Fibroblast of lung (primary cell): ENCODE measurements around the gene TNFRSF1A. TPM values are rescaled to one million over a fixed set of nuclear protein-coding genes. Genes with fewer than 3 reads are reported as not detected.
A peak's percentile ranks its signal among the peaks of the same experiment; 100 is the strongest.

Experiments
- DNase-seq, 2 donors: peaks; one replicate each; pipeline versions ENCODE4 v3.0.0 to v3.0.0-alpha.2; 2010; ENCODE audit warnings: low read depth in 2 of 2
- H2AFZ ChIP-seq: 2 replicates; pipeline ENCODE4 v1.5.1; 2012; ENCODE audit warnings: low read length, control low read depth, inconsistent platforms
- H3K27ac ChIP-seq: 2 replicates; pipeline ENCODE4 v1.5.1; 2011; ENCODE audit warnings: low read length, control low read depth; ENCODE audit not compliant: insufficient read depth
- H3K27me3 ChIP-seq: 2 replicates; pipeline ENCODE4 v1.5.1; 2011; ENCODE audit warnings: mild to moderate bottlenecking, low read length; ENCODE audit not compliant: control insufficient read depth, insufficient read depth
- H3K36me3 ChIP-seq: 2 replicates; pipeline ENCODE4 v1.5.1; 2011; ENCODE audit warnings: low read length; ENCODE audit not compliant: control insufficient read depth, insufficient read depth
- H3K4me1 ChIP-seq: 2 replicates; pipeline ENCODE4 v1.5.1; 2011; ENCODE audit warnings: low read length; ENCODE audit not compliant: control insufficient read depth, insufficient read depth; ENCODE audit errors: extremely low read depth
- H3K4me2 ChIP-seq: 2 replicates; pipeline ENCODE4 v1.5.1; 2011; ENCODE audit warnings: low read length, control low read depth; ENCODE audit not compliant: insufficient read depth; ENCODE audit errors: extremely low read depth
- H3K4me3 ChIP-seq, 4 experiments: fragments of 200-600 bp in 1 of 4; sonication (generic) in 1 of 4; replicated peaks in 1 of 4; 2 replicates each; pipeline ENCODE4 v1.5.1; 2011 to 2016; ENCODE audit warnings: low read length in 4 of 4, low read depth in 3 of 4, mild to moderate bottlenecking in 3 of 4, control low read depth in 2 of 4, inconsistent platforms in 1 of 4, mixed read lengths in 1 of 4; ENCODE audit not compliant: insufficient read depth in 1 of 4; ENCODE audit errors: control extremely low read depth in 1 of 4
- H3K79me2 ChIP-seq: 2 replicates; pipeline ENCODE4 v1.5.1; 2012; ENCODE audit warnings: mild to moderate bottlenecking, low read length, inconsistent platforms; ENCODE audit not compliant: control insufficient read depth, insufficient read depth
- H3K9ac ChIP-seq: 2 replicates; pipeline ENCODE4 v1.5.1; 2011; ENCODE audit warnings: mild to moderate bottlenecking, low read length, control low read depth; ENCODE audit not compliant: insufficient read depth
- H3K9me3 ChIP-seq: 2 replicates; pipeline ENCODE4 v1.5.1; 2012; ENCODE audit warnings: low read depth, low read length; ENCODE audit not compliant: control insufficient read depth, insufficient read depth
- H4K20me1 ChIP-seq: 2 replicates; pipeline ENCODE4 v1.5.1; 2011; ENCODE audit warnings: low read length; ENCODE audit not compliant: control insufficient read depth, insufficient read depth; ENCODE audit errors: extremely low read depth
- EZH2 ChIP-seq: IDR thresholded peaks from 2 replicates; pipeline ENCODE4 v1.5.1; 2012; ENCODE audit warnings: low read length, control low read depth, mild to moderate bottlenecking; ENCODE audit errors: missing control alignments
- polyA plus RNA-seq, 2 donors: library from polyadenylated mRNA; depleted of rRNA in 1 of 2; stranded (reverse) in 1 of 2; unstranded in 1 of 2; fragments of >200 nt; gene quantifications; 2 replicates each; pipeline ENCODE4 v1.2.1, GENCODE V29; 2011 to 2012; ENCODE audit warnings: missing spikeins in 1 of 2
- total RNA-seq: library from RNA; depleted of rRNA; stranded (reverse); fragments of >200 nt; gene quantifications from 2 replicates; pipeline ENCODE4 v1.2.1, GENCODE V29; 2014
- TF ChIP-seq, protein P1 (sequence below), 2 donors: IDR thresholded peaks in 1 of 2; conservative IDR thresholded peaks in 1 of 2; 1 replicate in 1 of 2; 2 replicates in 1 of 2; pipeline ENCODE4 v1.5.1; 2011 to 2012; ENCODE audit warnings: low read length in 2 of 2, control low read depth in 1 of 2, inconsistent platforms in 1 of 2, low read depth in 1 of 2, mild to moderate bottlenecking in 1 of 2

Gene TNFRSF1A
- total and polyA plus RNA-seq, 2 donors (not counting 1 experiment from before 2014, with no cell fraction given) = 157 to 257 TPM

- Histone ChIP-seq H3K4me3 (peak overlapping the region; percentile 33 to 59 (median 42)), H3K4me1 (peaks cover 51% of the 10 kb centered on the region), H3K79me2 (peaks cover 83% of the 10 kb centered on the region), H3K36me3 (peaks cover 27% of the 10 kb centered on the region), H3K9ac (peak overlapping the region; percentile 80), H2AFZ (no peak overlapping the region), H4K20me1 (peaks cover 2% of the 10 kb centered on the region), H3K4me2 (peak overlapping the region; percentile 91), H3K9me3 (no peaks in the 10 kb centered on the region), H3K27ac (peak overlapping the region; percentile 99), H3K27me3 (no peaks in the 10 kb centered on the region)
- TF ChIP-seq, protein P1, sequence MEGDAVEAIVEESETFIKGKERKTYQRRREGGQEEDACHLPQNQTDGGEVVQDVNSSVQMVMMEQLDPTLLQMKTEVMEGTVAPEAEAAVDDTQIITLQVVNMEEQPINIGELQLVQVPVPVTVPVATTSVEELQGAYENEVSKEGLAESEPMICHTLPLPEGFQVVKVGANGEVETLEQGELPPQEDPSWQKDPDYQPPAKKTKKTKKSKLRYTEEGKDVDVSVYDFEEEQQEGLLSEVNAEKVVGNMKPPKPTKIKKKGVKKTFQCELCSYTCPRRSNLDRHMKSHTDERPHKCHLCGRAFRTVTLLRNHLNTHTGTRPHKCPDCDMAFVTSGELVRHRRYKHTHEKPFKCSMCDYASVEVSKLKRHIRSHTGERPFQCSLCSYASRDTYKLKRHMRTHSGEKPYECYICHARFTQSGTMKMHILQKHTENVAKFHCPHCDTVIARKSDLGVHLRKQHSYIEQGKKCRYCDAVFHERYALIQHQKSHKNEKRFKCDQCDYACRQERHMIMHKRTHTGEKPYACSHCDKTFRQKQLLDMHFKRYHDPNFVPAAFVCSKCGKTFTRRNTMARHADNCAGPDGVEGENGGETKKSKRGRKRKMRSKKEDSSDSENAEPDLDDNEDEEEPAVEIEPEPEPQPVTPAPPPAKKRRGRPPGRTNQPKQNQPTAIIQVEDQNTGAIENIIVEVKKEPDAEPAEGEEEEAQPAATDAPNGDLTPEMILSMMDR (conservative IDR thresholded peaks at IDR 0.05 in 1 of 2, IDR thresholded peaks at IDR 0.05 in 1 of 2; ENCODE audit: low read depth in 1 of 2, low read length in 2 of 2) = peak; percentile 42 to 67
- no peak for TF ChIP-seq EZH2
- peak; percentile 86 to 91 for DNase-seq
Observed at GRCh38 chr12:6335451-6336078, 6.3 kb downstream of the TNFRSF1A start.

DNA sequence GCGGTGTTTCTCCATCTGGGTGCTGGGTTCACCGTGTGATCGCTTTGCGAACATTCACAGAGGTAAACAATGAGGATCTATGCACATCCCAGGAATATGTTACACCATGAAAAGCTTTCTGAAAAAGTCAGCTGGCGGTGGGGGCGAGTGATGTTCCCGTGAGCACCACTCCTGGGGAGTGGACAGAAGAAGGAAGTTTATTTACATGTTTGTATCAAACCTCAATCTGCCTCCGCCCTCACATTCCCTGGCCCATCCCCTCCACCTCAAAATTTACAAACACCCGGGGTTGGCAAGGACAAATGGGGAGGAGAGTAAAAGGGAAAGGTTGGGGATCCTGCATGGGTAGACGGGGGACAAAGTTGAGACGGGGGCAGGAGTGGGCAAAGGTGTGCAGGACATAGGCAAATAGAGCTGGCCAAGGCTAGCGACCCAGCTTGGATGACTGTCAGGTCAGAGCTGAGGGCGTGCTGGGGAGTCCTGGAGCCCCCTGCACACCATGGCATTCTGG lies 6.9 kb downstream of the TNFRSF1A start:
- Histone ChIP-seq H3K4me2 (peak overlapping the region; percentile 91), H3K27ac (peak overlapping the region; percentile 99), H3K9ac (peak overlapping the region; percentile 80), H3K27me3 (no peaks in the 10 kb centered on the region), H3K4me3 (peak overlapping the region; percentile 12 to 59 (median 40)), H3K79me2 (peaks cover 82% of the 10 kb centered on the region), H3K4me1 (peaks cover 51% of the 10 kb centered on the region), H3K9me3 (no peaks in the 10 kb centered on the region), H2AFZ (no peak overlapping the region), H3K36me3 (peaks cover 33% of the 10 kb centered on the region), H4K20me1 (peaks cover 2% of the 10 kb centered on the region)
- no peak for DNase-seq
- TF ChIP-seq, protein P1 (conservative IDR thresholded peaks at IDR 0.05 in 1 of 2, IDR thresholded peaks at IDR 0.05 in 1 of 2; ENCODE audit: low read depth in 1 of 2, low read length in 2 of 2) = no peak
- no peak for TF ChIP-seq EZH2

- Histone ChIP-seq H2AFZ (no peak overlapping the region), H3K9me3 (no peaks in the 10 kb centered on the region), H3K4me2 (peak overlapping the region; percentile 91), H3K9ac (no peak overlapping the region), H3K27me3 (no peaks in the 10 kb centered on the region), H3K79me2 (peaks cover 79% of the 10 kb centered on the region), H3K27ac (peak overlapping the region; percentile 99), H4K20me1 (peaks cover 2% of the 10 kb centered on the region), H3K4me3 (peak overlapping the region in 1 of 4 experiments; percentile 59), H3K36me3 (peaks cover 39% of the 10 kb centered on the region), H3K4me1 (peaks cover 49% of the 10 kb centered on the region)
- TF ChIP-seq, protein P1 (conservative IDR thresholded peaks at IDR 0.05 in 1 of 2, IDR thresholded peaks at IDR 0.05 in 1 of 2; ENCODE audit: low read depth in 1 of 2, low read length in 2 of 2) = no peak
- TF ChIP-seq EZH2 = no peak
- no peak for DNase-seq
Observed at GRCh38 chr12:6334359-6334758, 7.5 kb downstream of the TNFRSF1A start.
